Effector memory CD8-positive, alpha-beta T cell (primary cell): ENCODE data around the gene DNAJC19.

Experiments
- ATAC-seq: fragments of 150-1000 bp; cut with Tn5 transposase; replicated peaks from 2 replicates; pipeline ENCODE4 v1.10.0; 2021; ENCODE audit warnings: mild to moderate bottlenecking, moderate library complexity
- DNase-seq, 3 experiments: peaks; one replicate each; pipeline ENCODE4 v3.0.0; 2021
- H3K27ac Mint-ChIP-seq, 2 donors: one replicate each; pipeline ENCODE4 v1.8.0; 2022; ENCODE audit warnings: mild to moderate bottlenecking in 2 of 2, mixed read lengths in 2 of 2, moderate library complexity in 2 of 2
- H3K27me3 Mint-ChIP-seq, 2 donors: one replicate each; pipeline ENCODE4 v1.8.0; 2022; ENCODE audit warnings: mixed read lengths in 2 of 2
- H3K36me3 Mint-ChIP-seq: one replicate; pipeline ENCODE4 v1.8.0; 2022; ENCODE audit warnings: mild to moderate bottlenecking, moderate library complexity, mixed read lengths; ENCODE audit not compliant: insufficient read depth
- H3K4me1 Mint-ChIP-seq, 2 donors: one replicate each; pipeline ENCODE4 v1.8.0; 2022; ENCODE audit warnings: low read depth in 2 of 2, mixed read lengths in 2 of 2
- H3K4me3 Mint-ChIP-seq, 2 donors: one replicate each; pipeline ENCODE4 v1.8.0; 2022; ENCODE audit warnings: mild to moderate bottlenecking in 2 of 2, mixed read lengths in 2 of 2, moderate library complexity in 2 of 2
- H3K9me3 Mint-ChIP-seq, 2 donors: one replicate each; pipeline ENCODE4 v1.8.0; 2022; ENCODE audit warnings: mixed read lengths in 2 of 2

DNAJC19 gene

DNA sequence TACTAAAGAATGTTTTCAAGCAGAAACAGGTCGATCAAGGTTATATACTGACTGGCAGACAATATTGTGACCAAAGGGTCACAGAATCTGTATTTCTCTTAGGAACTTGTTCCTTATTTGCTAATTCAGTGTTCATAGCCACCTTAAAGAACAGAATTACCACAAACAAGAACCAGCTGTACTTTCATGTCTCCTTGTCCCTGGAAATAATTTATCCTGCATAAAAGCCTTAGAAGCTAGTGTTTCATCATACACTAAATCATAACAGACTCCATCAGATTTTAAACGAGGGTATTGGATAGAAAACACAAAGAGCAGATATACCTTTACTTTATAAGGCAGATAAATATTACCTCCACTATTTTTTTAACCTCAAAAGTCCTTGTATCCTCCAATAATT, 6.4 kb downstream of the DNAJC19 start:
- Mint-ChIP-seq H3K27me3 (no peaks in the 10 kb centered on the region), H3K9me3 (no peaks in the 10 kb centered on the region), H3K4me1 (peaks cover 5 to 12% of the 10 kb centered on the region in 2 donors), H3K27ac (peak overlapping the region in 1 of 2 donors; percentile 83), H3K4me3 (no peak overlapping the region), H3K36me3 (peaks cover 26% of the 10 kb centered on the region)
- ATAC-seq (no peak), DNase-seq (no peak)

DNA sequence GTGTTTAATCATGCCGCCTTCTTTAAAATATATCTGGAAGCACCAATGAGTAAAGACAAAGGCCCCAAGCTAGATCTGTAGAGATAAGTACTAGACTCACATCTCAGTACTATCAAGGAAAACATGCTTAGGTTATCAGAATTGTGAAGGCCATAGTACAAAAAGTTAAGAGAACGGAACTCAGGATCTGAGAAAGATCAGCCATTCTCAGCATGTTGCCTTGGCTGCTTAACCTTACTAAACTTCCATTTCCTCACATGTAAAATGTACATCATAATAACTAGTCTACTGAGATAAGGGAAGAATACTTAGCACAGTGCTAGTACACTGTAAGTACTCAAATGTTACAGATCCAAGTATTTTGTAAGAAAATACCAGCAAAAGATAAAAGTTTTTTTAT, 7.6 kb downstream of the DNAJC19 start:
- Mint-ChIP-seq H3K4me1 (peaks cover 0 to 7% of the 10 kb centered on the region in 2 donors), H3K36me3 (peaks cover 30% of the 10 kb centered on the region), H3K9me3 (no peaks in the 10 kb centered on the region), H3K4me3 (no peak overlapping the region), H3K27ac (peak overlapping the region; percentile 55 to 83), H3K27me3 (no peaks in the 10 kb centered on the region)
- DNase-seq = no peak
- no peak for ATAC-seq

- Mint-ChIP-seq H3K4me1 (peaks cover 0 to 5% of the 10 kb centered on the region in 2 donors), H3K36me3 (peaks cover 31% of the 10 kb centered on the region), H3K27ac (peak overlapping the region in 1 of 2 donors; percentile 83), H3K4me3 (no peak overlapping the region), H3K9me3 (no peaks in the 10 kb centered on the region), H3K27me3 (no peaks in the 10 kb centered on the region)
- DNase-seq (no peak), ATAC-seq (no peak)
Observed at GRCh38 chr3:180980611-180981010, 8.9 kb downstream of the DNAJC19 start.

- no peaks in the 10 kb centered on the region for H3K27me3 Mint-ChIP-seq
- H3K27ac Mint-ChIP-seq = peak overlapping the region in 1 of 2 donors; percentile 19
- DNase-seq (no peak), ATAC-seq (no peak)
- H3K4me3 Mint-ChIP-seq = no peak overlapping the region
- H3K9me3 Mint-ChIP-seq = no peaks in the 10 kb centered on the region
- H3K36me3 Mint-ChIP-seq = peaks cover 26% of the 10 kb centered on the region
- peaks cover 0 to 5% of the 10 kb centered on the region in 2 donors for H3K4me1 Mint-ChIP-seq
Observed at GRCh38 chr3:180979961-180980360, 9.6 kb downstream of the DNAJC19 start.

- H3K4me3 Mint-ChIP-seq = no peak overlapping the region
- H3K27ac Mint-ChIP-seq = no peak overlapping the region
- no peak for ATAC-seq
- peaks cover 21% of the 10 kb centered on the region for H3K36me3 Mint-ChIP-seq
- H3K27me3 Mint-ChIP-seq = no peaks in the 10 kb centered on the region
- no peaks in the 10 kb centered on the region for H3K9me3 Mint-ChIP-seq
- DNase-seq = no peak
- H3K4me1 Mint-ChIP-seq = no peaks in the 10 kb centered on the region
Observed at GRCh38 chr3:180977498-180977897, 12.0 kb downstream of the DNAJC19 start.

DNA sequence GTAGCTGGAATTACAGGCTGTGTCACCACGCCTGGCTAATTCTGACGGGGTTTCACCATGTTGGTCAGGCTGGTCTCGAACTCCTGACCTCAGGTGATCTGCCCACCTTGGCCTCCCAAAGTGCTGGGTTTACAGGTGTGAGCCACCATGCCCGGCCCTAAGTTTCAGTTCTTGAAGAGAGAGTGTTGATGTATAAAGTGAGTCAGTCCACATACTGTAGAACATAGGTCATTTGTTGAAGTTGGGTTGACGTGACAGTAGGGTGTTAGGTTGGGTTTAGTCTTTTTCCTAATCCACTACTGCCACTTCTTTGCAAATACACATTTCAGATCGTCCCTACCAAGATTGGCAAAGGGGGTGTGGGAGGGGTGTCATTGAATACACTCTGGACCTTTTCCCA, 15.2 kb downstream of the DNAJC19 start:
- Mint-ChIP-seq H3K27ac (no peak overlapping the region), H3K27me3 (no peaks in the 10 kb centered on the region), H3K9me3 (no peaks in the 10 kb centered on the region), H3K36me3 (peaks cover 44% of the 10 kb centered on the region), H3K4me1 (no peaks in the 10 kb centered on the region), H3K4me3 (no peak overlapping the region)
- ATAC-seq (no peak), DNase-seq (no peak)

DNA sequence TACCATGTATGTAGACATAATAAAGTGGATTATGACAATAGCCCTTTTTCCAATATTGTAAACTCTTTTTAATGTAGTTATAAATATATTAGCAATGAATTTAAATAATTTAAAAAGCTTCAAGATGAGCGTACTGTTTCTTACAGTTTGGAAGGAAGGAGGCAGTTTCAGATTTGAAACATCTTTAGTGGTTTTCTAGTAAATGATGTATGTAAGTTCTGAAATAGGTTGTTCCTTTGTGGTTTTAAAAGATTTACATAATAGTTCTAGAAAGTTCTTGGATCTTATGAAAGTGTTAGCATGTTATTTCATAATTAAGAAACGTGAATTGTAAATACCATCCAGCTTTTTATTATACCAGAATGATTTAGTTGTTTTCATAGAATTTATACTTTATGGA, 16.0 kb downstream of the DNAJC19 start:
- ATAC-seq = no peak
- Mint-ChIP-seq H3K27ac (no peak overlapping the region), H3K27me3 (no peaks in the 10 kb centered on the region), H3K36me3 (peaks cover 50% of the 10 kb centered on the region), H3K4me3 (no peak overlapping the region), H3K9me3 (no peaks in the 10 kb centered on the region), H3K4me1 (no peaks in the 10 kb centered on the region)
- DNase-seq = no peak

DNA sequence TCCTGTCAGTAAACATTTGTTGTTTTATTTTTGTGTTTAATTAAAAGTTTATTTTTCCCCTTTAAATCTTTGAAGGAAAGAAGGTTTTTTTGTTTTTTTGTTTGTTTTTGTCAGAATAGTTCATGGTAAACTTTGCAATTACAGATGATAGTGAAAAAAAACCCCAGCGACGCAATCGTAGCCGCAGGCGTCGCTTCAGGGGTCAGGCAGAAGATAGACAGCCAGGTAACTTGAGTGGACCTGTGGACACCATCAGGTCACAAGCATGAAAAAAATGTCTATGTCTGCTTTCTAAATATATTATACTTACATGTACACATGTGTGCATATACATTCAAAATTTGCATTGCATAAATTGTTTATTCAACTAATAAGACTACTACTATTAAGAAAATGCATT, 18.6 kb downstream of the DNAJC19 start:
- Mint-ChIP-seq H3K36me3 (peaks cover 54% of the 10 kb centered on the region), H3K27ac (no peak overlapping the region), H3K27me3 (no peaks in the 10 kb centered on the region), H3K4me1 (peaks cover 0 to 1% of the 10 kb centered on the region in 2 donors), H3K9me3 (no peaks in the 10 kb centered on the region), H3K4me3 (no peak overlapping the region)
- ATAC-seq (no peak), DNase-seq (no peak)

DNA sequence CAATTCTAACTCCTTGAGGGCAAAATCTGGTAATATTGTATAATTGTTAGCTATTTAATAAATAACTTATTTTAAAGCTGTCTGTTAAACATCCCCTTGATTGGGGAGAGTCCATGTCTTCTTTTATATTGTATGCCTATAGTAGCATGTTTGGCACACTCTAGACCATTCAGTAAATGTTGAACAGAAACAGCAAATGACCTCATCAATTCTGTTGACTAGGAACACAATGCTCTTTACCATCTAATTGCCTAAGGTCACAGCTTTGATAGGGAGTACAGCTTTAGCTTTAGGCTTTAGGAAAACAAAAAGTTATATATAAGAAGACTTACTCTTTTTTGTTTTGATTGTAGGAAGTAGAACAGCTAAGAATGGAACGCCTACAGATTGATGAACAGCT, 27.0 kb downstream of the DNAJC19 start:
- ATAC-seq (no peak), DNase-seq (no peak)
- Mint-ChIP-seq H3K4me3 (no peak overlapping the region), H3K27me3 (no peaks in the 10 kb centered on the region), H3K9me3 (no peaks in the 10 kb centered on the region), H3K36me3 (peaks cover 76% of the 10 kb centered on the region), H3K27ac (peak overlapping the region in 1 of 2 donors; percentile 19), H3K4me1 (no peaks in the 10 kb centered on the region)

DNA sequence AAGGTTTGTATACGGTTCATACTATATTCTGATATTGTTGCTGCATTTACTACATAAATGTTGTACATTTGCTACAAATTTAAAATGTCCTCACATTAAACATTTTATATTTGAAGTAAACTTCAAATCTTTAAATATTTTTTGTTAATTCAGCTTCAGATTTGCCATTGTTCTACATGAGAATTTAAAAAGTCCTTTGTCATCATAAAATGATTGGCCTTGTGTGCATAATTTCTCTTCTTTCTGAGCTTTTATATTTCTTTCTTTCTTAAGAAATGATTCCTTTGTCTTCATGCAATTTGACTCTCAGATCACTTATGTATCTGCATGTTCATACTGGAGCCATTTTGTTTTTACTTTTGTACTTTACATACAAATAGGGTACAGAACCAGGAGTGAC, 28.0 kb downstream of the DNAJC19 start:
- Mint-ChIP-seq H3K4me1 (no peaks in the 10 kb centered on the region), H3K36me3 (peaks cover 80% of the 10 kb centered on the region), H3K4me3 (no peak overlapping the region), H3K27me3 (no peaks in the 10 kb centered on the region), H3K9me3 (no peaks in the 10 kb centered on the region), H3K27ac (no peak overlapping the region)
- ATAC-seq (no peak), DNase-seq (no peak)

GRCh38 chr3:180961087-180961486, 28.4 kb downstream of the DNAJC19 start:
- Mint-ChIP-seq H3K4me3 (no peak overlapping the region), H3K27ac (no peak overlapping the region), H3K27me3 (no peaks in the 10 kb centered on the region), H3K4me1 (no peaks in the 10 kb centered on the region), H3K9me3 (no peaks in the 10 kb centered on the region), H3K36me3 (peaks cover 80% of the 10 kb centered on the region)
- ATAC-seq (peak; percentile 26), DNase-seq (no peak)

GRCh38 chr3:180959691-180960090, 29.8 kb downstream of the DNAJC19 start:
- no peak for ATAC-seq
- Mint-ChIP-seq H3K9me3 (no peaks in the 10 kb centered on the region), H3K36me3 (peaks cover 87% of the 10 kb centered on the region), H3K4me3 (no peak overlapping the region), H3K27me3 (no peaks in the 10 kb centered on the region), H3K27ac (peak overlapping the region in 1 of 2 donors; percentile 28), H3K4me1 (peaks cover 0 to 4% of the 10 kb centered on the region in 2 donors)
- no peak for DNase-seq

GRCh38 chr3:180947761-180948390, 41.7 kb downstream of the DNAJC19 start:
- ATAC-seq = no peak
- peaks cover 5 to 14% of the 10 kb centered on the region in 2 donors for H3K4me1 Mint-ChIP-seq
- peak overlapping the region; percentile 59 to 67 for H3K27ac Mint-ChIP-seq
- no peaks in the 10 kb centered on the region for H3K9me3 Mint-ChIP-seq
- no peaks in the 10 kb centered on the region for H3K27me3 Mint-ChIP-seq
- H3K36me3 Mint-ChIP-seq = peaks cover 85% of the 10 kb centered on the region
- DNase-seq = no peak
- H3K4me3 Mint-ChIP-seq = no peak overlapping the region

GRCh38 chr3:180940826-180941225, 48.7 kb downstream of the DNAJC19 start:
- ATAC-seq (no peak), DNase-seq (no peak)
- Mint-ChIP-seq H3K4me1 (peaks cover 3 to 15% of the 10 kb centered on the region in 2 donors), H3K9me3 (no peaks in the 10 kb centered on the region), H3K4me3 (no peak overlapping the region), H3K36me3 (peaks cover 75% of the 10 kb centered on the region), H3K27ac (no peak overlapping the region), H3K27me3 (no peaks in the 10 kb centered on the region)
